Cardiac muscle cell (in vitro differentiated cells and primary cell): ENCODE measurements around the gene TALDO1. TPM values are rescaled to one million over a fixed set of nuclear protein-coding genes. Genes with fewer than 3 reads are reported as not detected.

Experiments
- DNase-seq, 2 donors: peaks; one replicate each; pipeline versions ENCODE4 v3.0.0 to v3.0.0-alpha.2; 2010 to 2017; ENCODE audit warnings: low read depth in 1 of 2, low spot score in 1 of 2
- H3K27ac ChIP-seq: fragments of 200-600 bp; sonication (generic); 2 replicates; pipeline ENCODE4 v1.5.1; 2016
- H3K27me3 ChIP-seq: fragments of 200-600 bp; sonication (generic); 2 replicates; pipeline ENCODE4 v1.6.0; 2016; ENCODE audit warnings: control low read depth
- H3K36me3 ChIP-seq: fragments of 200-600 bp; sonication (generic); 2 replicates; pipeline ENCODE4 v1.5.1; 2016; ENCODE audit warnings: control low read depth
- H3K4me1 ChIP-seq: fragments of 200-600 bp; sonication (generic); 2 replicates; pipeline ENCODE4 v1.8.1; 2017; ENCODE audit warnings: low read depth, mild to moderate bottlenecking, mixed run types
- H3K4me3 ChIP-seq: fragments of 200-600 bp; sonication (generic); 2 replicates; pipeline ENCODE4 v1.5.1; 2016; ENCODE audit warnings: mild to moderate bottlenecking
- H3K9me3 ChIP-seq: fragments of 200-600 bp; sonication (generic); 2 replicates; pipeline ENCODE4 v1.5.1; 2017; ENCODE audit warnings: low read depth, mild to moderate bottlenecking, control low read depth
- polyA plus RNA-seq: library from polyadenylated mRNA; unstranded; fragments of >200 nt; fragmentation: Nextera tagmentation; extraction: Ambion mirVana; gene quantifications from 2 replicates; pipeline ENCODE4 v1.2.1, GENCODE V29; 2016
- total RNA-seq: library from RNA; depleted of rRNA; stranded (reverse); fragments of >200 nt; gene quantifications from 2 replicates; pipeline ENCODE4 v1.2.3, GENCODE V29; 2016
- TF ChIP-seq, protein P1 (sequence below): IDR thresholded peaks from 2 replicates; pipeline ENCODE4 v1.5.1; 2012; ENCODE audit warnings: low read depth, mild to moderate bottlenecking, low read length

The TALDO1 gene
- total and polyA plus RNA-seq, 2 experiments from 2014 or later = 144 to 174 TPM

DNA sequence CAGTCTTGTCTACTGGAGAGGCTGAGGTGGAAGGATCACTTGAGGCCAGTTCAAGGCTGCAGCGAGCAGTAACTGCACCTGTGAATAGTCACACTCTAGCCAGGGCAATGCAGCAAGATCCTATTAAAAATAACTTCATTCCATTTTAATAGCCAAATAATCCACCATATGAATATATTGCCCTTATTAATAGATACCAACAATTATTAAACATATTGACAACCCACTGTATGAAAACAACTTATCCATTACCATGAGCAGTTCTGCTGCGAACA is 19.6 kb downstream of the TALDO1 start:
- TF ChIP-seq, protein P1, sequence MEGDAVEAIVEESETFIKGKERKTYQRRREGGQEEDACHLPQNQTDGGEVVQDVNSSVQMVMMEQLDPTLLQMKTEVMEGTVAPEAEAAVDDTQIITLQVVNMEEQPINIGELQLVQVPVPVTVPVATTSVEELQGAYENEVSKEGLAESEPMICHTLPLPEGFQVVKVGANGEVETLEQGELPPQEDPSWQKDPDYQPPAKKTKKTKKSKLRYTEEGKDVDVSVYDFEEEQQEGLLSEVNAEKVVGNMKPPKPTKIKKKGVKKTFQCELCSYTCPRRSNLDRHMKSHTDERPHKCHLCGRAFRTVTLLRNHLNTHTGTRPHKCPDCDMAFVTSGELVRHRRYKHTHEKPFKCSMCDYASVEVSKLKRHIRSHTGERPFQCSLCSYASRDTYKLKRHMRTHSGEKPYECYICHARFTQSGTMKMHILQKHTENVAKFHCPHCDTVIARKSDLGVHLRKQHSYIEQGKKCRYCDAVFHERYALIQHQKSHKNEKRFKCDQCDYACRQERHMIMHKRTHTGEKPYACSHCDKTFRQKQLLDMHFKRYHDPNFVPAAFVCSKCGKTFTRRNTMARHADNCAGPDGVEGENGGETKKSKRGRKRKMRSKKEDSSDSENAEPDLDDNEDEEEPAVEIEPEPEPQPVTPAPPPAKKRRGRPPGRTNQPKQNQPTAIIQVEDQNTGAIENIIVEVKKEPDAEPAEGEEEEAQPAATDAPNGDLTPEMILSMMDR = no peak
- H3K9me3 ChIP-seq = no peaks in the 10 kb centered on the region
- H3K27me3 ChIP-seq = no peaks in the 10 kb centered on the region
- DNase-seq = no peak
- no peak overlapping the region for H3K4me3 ChIP-seq
- H3K4me1 ChIP-seq = no peaks in the 10 kb centered on the region
- H3K36me3 ChIP-seq = peaks cover 22% of the 10 kb centered on the region
- no peak overlapping the region for H3K27ac ChIP-seq

DNA sequence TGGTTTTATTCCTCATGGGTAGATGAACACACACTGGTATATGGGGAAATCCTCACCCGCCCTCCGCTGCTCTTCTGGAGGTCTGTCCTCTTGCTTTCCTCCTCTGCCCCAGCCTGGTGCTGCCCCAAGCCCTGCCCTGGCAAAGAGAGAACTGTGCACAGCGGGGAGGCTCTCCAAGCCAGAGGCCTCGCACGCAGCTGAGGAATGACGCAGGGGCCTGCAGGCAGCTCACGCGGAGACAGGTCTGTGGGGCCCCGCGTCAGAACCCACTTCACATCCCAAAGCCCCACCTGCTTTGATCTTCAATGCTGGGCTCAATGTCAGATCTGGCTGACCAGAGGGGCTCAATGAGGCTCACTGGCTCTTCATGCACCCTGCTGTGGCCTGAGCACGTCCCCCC is 20.0 kb downstream of the TALDO1 start:
- H3K27me3 ChIP-seq = no peaks in the 10 kb centered on the region
- peaks cover 20% of the 10 kb centered on the region for H3K36me3 ChIP-seq
- no peak for DNase-seq
- H3K4me1 ChIP-seq = no peaks in the 10 kb centered on the region
- no peak overlapping the region for H3K4me3 ChIP-seq
- no peaks in the 10 kb centered on the region for H3K9me3 ChIP-seq
- TF ChIP-seq, protein P1 = no peak
- H3K27ac ChIP-seq = no peak overlapping the region

DNA sequence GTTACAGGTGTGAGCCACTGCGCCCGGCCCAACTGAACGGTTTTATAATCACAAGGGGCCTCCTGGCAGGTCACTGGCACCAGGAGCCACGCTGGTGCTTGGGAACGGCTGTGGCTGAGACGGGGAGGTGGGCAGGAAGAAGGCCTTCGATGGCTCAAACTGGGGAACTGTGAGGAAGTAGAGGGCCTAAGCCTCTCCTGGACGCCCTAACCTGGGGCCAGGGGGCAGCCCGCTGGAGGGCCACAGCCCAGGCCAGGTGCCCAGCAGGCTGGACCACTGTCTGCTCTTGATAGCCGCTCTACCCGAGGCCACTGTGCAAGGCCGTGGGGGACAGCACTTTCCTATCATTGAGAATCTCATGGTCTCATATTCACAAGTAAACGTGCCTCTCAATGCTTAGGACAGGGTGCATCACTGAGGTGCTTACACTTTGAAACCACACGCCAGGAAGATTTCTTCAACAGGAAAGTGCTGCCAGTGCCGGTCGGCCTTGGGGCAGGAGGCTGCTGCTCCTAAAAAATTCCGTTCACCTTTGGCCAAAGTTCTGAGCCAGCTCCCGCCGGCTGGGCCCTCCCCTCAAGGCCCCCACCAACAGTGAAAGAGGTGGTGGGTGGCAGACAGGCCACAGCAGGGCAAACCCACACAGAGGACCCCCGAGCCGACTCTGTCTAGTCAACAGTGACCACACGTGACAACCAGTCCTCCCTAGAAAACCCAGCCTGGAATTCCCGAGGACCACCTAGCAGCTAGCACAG is 22.8 kb downstream of the TALDO1 start:
- Histone ChIP-seq H3K9me3 (no peaks in the 10 kb centered on the region), H3K27ac (no peak overlapping the region), H3K36me3 (peaks cover 16% of the 10 kb centered on the region), H3K27me3 (no peaks in the 10 kb centered on the region), H3K4me3 (no peak overlapping the region), H3K4me1 (no peaks in the 10 kb centered on the region)
- TF ChIP-seq, protein P1 = no peak
- DNase-seq = no peak

DNA sequence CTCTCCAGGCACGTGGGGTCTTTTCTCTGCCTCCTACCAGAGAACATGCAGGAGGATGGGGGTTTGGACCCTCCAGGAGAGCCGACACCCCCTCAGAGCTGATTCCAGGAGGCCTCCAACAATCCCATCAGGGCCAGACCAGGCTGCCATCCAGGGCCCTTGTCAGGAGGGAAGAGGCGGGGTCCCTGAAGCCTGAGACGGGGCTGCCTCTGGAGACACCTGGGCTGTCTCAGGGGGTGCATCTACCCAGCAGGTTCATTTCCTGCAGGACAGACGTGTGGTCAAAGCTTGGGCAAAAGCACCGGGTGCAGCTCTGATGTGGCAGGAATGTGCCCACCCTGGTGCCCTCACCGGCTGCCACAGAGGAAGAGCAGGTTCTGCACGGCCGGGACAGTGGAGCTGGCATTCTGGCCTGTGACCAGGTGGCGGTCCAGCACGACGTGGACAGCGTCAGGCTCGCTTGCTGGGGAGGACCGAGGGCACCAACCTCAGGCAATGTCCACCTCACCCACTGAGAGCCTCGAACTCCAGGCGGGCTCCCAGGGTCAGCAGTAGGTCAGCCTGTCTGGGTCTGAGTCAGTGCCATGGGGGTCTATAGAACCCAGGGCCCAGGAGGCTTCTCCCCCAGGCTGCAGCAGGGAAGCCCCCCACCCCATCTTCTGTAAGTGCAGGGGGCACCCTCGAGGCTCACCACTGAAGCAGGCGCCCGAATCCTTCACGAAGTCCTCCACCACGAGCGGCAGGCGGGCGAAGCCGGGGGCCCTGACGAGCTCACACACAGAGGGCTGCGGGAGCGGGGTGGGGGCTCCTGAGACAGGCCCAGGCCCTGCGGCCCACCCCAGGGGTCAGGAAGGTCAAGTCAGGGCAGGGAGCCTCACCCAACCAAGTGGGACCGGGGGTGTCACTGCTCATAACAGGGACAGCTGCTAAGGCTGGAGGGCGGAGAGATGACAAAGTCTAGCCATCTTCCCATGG is 23.7 kb downstream of the TALDO1 start:
- TF ChIP-seq, protein P1 = no peak
- H3K36me3 ChIP-seq = peaks cover 16% of the 10 kb centered on the region
- no peak overlapping the region for H3K27ac ChIP-seq
- no peaks in the 10 kb centered on the region for H3K4me1 ChIP-seq
- H3K4me3 ChIP-seq = no peak overlapping the region
- no peaks in the 10 kb centered on the region for H3K9me3 ChIP-seq
- DNase-seq = no peak
- no peaks in the 10 kb centered on the region for H3K27me3 ChIP-seq

DNA sequence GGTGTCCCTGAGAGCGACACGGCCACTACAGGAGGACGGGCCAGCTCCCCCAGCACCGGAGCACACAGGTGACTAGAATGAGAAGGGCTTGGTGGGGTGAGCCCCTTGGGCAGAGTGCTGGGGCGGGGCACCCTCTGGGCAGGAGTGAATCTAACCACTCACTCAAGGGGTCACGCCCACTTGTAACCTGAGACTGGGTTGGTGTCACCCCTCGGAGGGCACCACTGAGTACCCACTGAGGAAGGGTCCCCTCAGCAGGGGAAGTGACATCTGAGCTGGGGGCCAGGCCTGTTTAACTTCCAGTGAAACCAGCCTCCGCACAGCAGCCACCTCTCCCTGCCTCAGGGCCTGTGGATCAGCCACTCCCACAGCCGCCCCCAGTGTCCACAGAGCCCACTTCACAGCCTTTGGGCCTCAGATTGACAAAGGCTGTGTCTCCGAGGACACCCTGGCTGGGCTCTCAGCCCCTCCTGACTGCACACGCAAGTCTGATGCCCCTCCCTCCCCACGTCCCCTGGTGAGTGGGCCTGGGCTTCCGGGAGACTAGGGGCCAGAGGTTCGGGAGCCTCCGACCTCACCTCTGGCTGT is 24.4 kb downstream of the TALDO1 start:
- Histone ChIP-seq H3K36me3 (peaks cover 16% of the 10 kb centered on the region), H3K27ac (no peak overlapping the region), H3K4me1 (peaks cover 5% of the 10 kb centered on the region), H3K27me3 (no peaks in the 10 kb centered on the region), H3K9me3 (no peaks in the 10 kb centered on the region), H3K4me3 (no peak overlapping the region)
- TF ChIP-seq, protein P1 = no peak
- DNase-seq = no peak
